K562 (cell line): ENCODE data around the gene HDHD3. TPM values are rescaled to one million over a fixed set of nuclear protein-coding genes. Genes with fewer than 3 reads are reported as not detected.

Experiments used
- CBX5 ChIP-seq: IDR thresholded peaks from 2 replicates; pipeline ENCODE4 v1.6.1; 2014; ENCODE audit warnings: low read depth, borderline replicate concordance
- CEBPB ChIP-seq: fragments of 450-650 bp; IDR thresholded peaks from 2 replicates; pipeline ENCODE4 v1.6.1; 2016; ENCODE audit warnings: missing genetic modification characterization, missing compliant biosample characterization
- NKRF ChIP-seq: fragments of 450-650 bp; IDR thresholded peaks from 2 replicates; pipeline ENCODE4 v1.6.1; 2016; ENCODE audit warnings: borderline replicate concordance
- NONO ChIP-seq, 2 experiments: fragments of 200-400 bp in 1 of 2; fragments of 450-650 bp in 1 of 2; formaldehyde crosslinking in 1 of 2; IDR thresholded peaks; 2 replicates each; pipeline ENCODE4 v1.6.1; 2017; ENCODE audit warnings: low read depth in 2 of 2, mild to moderate bottlenecking in 2 of 2, moderate library complexity in 2 of 2, low read length in 1 of 2
- NR3C1 ChIP-seq: sonication (generic); formaldehyde crosslinking; IDR thresholded peaks from 2 replicates; pipeline ENCODE4 v1.8.1; 2022; ENCODE audit warnings: missing genetic modification reagents
- POLR2AphosphoS5 ChIP-seq: IDR thresholded peaks from 2 replicates; pipeline ENCODE4 v1.6.1; 2011; ENCODE audit warnings: mild to moderate bottlenecking, low read depth, low read length, moderate library complexity; ENCODE audit not compliant: control insufficient read depth, insufficient read depth
- RNF2 ChIP-seq: sonication (generic); IDR thresholded peaks from 2 replicates; pipeline ENCODE4 v1.6.1; 2016
- U2AF2 ChIP-seq: fragments of 200-400 bp; formaldehyde crosslinking; optimal IDR thresholded peaks from 2 replicates; pipeline ENCODE3; 2017; ENCODE audit warnings: low read depth, mild to moderate bottlenecking, low read length
- ZNF212 ChIP-seq: fragments of 450-650 bp; formaldehyde crosslinking; IDR thresholded peaks from 2 replicates; pipeline ENCODE4 v1.4.0; 2020; ENCODE audit warnings: mild to moderate bottlenecking
- ZNF407 ChIP-seq: fragments of 450-650 bp; IDR thresholded peaks from 2 replicates; pipeline ENCODE4 v1.6.1; 2016; ENCODE audit warnings: low read depth
- ZNF655 ChIP-seq: fragments of 250-450 bp; sonication (Bioruptor Pico); IDR thresholded peaks from 2 replicates; pipeline ENCODE4 v1.5.0; 2021
- ZNF707 ChIP-seq: fragments of 250-450 bp; sonication (Bioruptor Pico); conservative IDR thresholded peaks from 2 replicates; pipeline ENCODE4 v1.8.0; 2022; ENCODE audit warnings: inconsistent platforms, mild to moderate bottlenecking, moderate library complexity
- polyA plus RNA-seq, 8 experiments: library from polyadenylated mRNA; depleted of rRNA in 4 of 8; stranded (reverse) in 5 of 8; unstranded in 3 of 8; fragments of >200 nt; fragmentation: Nextera tagmentation in 2 of 8; fragmentation: Illumina TruSeq in 1 of 8; extraction: Ambion mirVana in 2 of 8; extraction: Trizol in 1 of 8; gene quantifications; 2 replicates each; pipeline versions ENCODE4 v1.2.1 to v1.2.3, GENCODE V29; 2011 to 2014; ENCODE audit warnings: inconsistent platforms in 1 of 8, missing spikeins in 1 of 8
- total RNA-seq, 7 experiments: library from RNA; depleted of rRNA in 6 of 7; stranded (reverse); fragments of >200 nt in 6 of 7; fragmentation: Illumina TruSeq in 2 of 7; extraction: Trizol in 2 of 7; gene quantifications; 2 replicates each; pipeline versions ENCODE4 v1.2.1 to v1.2.3, GENCODE V29; 2011 to 2021; ENCODE audit warnings: low replicate concordance in 1 of 7
- TF ChIP-seq, protein P1 (sequence below): fragments of 250-450 bp; sonication (Bioruptor Pico); IDR thresholded peaks from 2 replicates; pipeline ENCODE4 v1.5.0; 2022; ENCODE audit warnings: mild to moderate bottlenecking

The HDHD3 gene
- total and polyA plus RNA-seq, 9 of the 15 experiments (the other 6 are each of a cell fraction or from before 2014, with no cell fraction given) = 1.1 to 19.1 (median 10.9) TPM

GRCh38 chr9:113368982-113369854, 7.6 kb downstream of the HDHD3 start (continued):
- TF ChIP-seq ZNF407 = no peak
- no peak for TF ChIP-seq ZNF655 (CRISPR knock-in tag)
- no peak for TF ChIP-seq ZNF212 (CRISPR knock-in tag)
- peak in 1 of 2 experiments; percentile 70; a peak in 1 of 4 replicates for TF ChIP-seq NONO (IDR thresholded peaks at IDR 0.05; ENCODE audit: low read depth in 2 of 2, low read length in 1 of 2)
- TF ChIP-seq RNF2 = peak; percentile 64
- TF ChIP-seq CBX5 = no peak
- peak; percentile 94 for TF ChIP-seq POLR2AphosphoS5
- no peak for TF ChIP-seq U2AF2
- TF ChIP-seq ZNF707 (CRISPR knock-in tag) = no peak
- no peak for TF ChIP-seq NKRF
- no peak for TF ChIP-seq NR3C1
- TF ChIP-seq, protein P1, sequence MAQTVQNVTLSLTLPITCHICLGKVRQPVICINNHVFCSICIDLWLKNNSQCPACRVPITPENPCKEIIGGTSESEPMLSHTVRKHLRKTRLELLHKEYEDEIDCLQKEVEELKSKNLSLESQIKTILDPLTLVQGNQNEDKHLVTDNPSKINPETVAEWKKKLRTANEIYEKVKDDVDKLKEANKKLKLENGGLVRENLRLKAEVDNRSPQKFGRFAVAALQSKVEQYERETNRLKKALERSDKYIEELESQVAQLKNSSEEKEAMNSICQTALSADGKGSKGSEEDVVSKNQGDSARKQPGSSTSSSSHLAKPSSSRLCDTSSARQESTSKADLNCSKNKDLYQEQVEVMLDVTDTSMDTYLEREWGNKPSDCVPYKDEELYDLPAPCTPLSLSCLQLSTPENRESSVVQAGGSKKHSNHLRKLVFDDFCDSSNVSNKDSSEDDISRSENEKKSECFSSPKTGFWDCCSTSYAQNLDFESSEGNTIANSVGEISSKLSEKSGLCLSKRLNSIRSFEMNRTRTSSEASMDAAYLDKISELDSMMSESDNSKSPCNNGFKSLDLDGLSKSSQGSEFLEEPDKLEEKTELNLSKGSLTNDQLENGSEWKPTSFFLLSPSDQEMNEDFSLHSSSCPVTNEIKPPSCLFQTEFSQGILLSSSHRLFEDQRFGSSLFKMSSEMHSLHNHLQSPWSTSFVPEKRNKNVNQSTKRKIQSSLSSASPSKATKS = no peak
- TF ChIP-seq CEBPB (tag) = peak; percentile 34; the same call in 1 of the 2 replicates
